GM10266 (cell line): ENCODE measurements around the gene SLC6A19.
"Not testable (repeated sequence)": the region's sequence is repeated elsewhere in the genome, so short reads cannot be mapped to it uniquely, and the experiment has no call there.

Source experiments
- DNase-seq: peaks from one replicate; pipeline ENCODE4 v3.0.0; 2012; ENCODE audit errors: extremely low spot score
- CTCF ChIP-seq: IDR thresholded peaks from 2 replicates; pipeline ENCODE4 v1.5.1; 2012; ENCODE audit warnings: mild to moderate bottlenecking, low read depth; ENCODE audit not compliant: control insufficient read depth, insufficient read depth; ENCODE audit errors: missing control alignments

SLC6A19 gene

GRCh38 chr5:1265461-1266455 is 64.4 kb downstream of the SLC6A19 start:
- no peak for TF ChIP-seq CTCF
- DNase-seq, result no peak

- no peak for DNase-seq
- no peak for TF ChIP-seq CTCF
These were observed 65.4 kb downstream of the SLC6A19 start for GRCh38 chr5:1266791-1267190.

- not testable (repeated sequence) for DNase-seq
These were observed 66.1 kb downstream of the SLC6A19 start for GRCh38 chr5:1267464-1267863.

GRCh38 chr5:1268056-1268455 is 66.7 kb downstream of the SLC6A19 start:
- TF ChIP-seq CTCF, result no peak
- DNase-seq, result no peak

- DNase-seq, result no peak
- no peak for TF ChIP-seq CTCF
These were observed 67.3 kb downstream of the SLC6A19 start for GRCh38 chr5:1268666-1269065.

GRCh38 chr5:1270426-1270825 is 69.0 kb downstream of the SLC6A19 start:
- no peak for DNase-seq
- TF ChIP-seq CTCF, result no peak

- TF ChIP-seq CTCF, result no peak
- DNase-seq, result no peak
These were observed 69.8 kb downstream of the SLC6A19 start for GRCh38 chr5:1270933-1271914.
